ENCODE measurements around the gene IL19.

DNA sequence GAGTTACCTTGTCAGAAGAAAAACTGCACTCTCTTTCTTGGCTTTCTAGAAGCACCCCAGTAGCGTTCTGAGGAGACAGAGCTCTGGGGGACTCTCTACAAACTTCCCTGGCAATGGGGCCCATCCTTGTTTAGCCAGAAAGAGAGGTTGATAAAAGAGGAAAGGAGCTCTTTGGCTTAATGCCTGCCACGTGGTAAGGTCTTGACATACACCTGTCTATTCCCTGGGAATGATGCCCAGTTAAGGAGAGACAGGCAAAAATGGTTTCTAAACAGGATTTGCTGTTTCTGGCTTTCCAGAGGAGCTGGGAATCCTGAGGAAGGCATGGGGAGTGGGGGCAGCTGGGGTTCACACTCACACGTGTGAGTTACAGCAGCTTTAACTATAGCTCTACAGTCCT lies 64.6 kb downstream of the IL19 start:
- no peak for TF ChIP-seq POLR2A (IDR thresholded peaks at IDR 0.05; ENCODE audit: extremely low read depth, insufficient read length)
- TF ChIP-seq, protein P1, sequence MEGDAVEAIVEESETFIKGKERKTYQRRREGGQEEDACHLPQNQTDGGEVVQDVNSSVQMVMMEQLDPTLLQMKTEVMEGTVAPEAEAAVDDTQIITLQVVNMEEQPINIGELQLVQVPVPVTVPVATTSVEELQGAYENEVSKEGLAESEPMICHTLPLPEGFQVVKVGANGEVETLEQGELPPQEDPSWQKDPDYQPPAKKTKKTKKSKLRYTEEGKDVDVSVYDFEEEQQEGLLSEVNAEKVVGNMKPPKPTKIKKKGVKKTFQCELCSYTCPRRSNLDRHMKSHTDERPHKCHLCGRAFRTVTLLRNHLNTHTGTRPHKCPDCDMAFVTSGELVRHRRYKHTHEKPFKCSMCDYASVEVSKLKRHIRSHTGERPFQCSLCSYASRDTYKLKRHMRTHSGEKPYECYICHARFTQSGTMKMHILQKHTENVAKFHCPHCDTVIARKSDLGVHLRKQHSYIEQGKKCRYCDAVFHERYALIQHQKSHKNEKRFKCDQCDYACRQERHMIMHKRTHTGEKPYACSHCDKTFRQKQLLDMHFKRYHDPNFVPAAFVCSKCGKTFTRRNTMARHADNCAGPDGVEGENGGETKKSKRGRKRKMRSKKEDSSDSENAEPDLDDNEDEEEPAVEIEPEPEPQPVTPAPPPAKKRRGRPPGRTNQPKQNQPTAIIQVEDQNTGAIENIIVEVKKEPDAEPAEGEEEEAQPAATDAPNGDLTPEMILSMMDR (IDR thresholded peaks at IDR 0.05; ENCODE audit: low read depth, low read length), result no peak
- TF ChIP-seq, protein P2, sequence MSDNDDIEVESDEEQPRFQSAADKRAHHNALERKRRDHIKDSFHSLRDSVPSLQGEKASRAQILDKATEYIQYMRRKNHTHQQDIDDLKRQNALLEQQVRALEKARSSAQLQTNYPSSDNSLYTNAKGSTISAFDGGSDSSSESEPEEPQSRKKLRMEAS (IDR thresholded peaks at IDR 0.05; ENCODE audit: low read depth, low read length), result no peak

All from NB4 (cell line).